WI38 (cell line): ENCODE results near the gene PBX1.

Experiments
- H3K4me3 ChIP-seq: 2 replicates; pipeline ENCODE4 v1.5.1; 2011; ENCODE audit warnings: low read depth, mild to moderate bottlenecking, control low read depth, low read length
- CTCF ChIP-seq: IDR thresholded peaks from 2 replicates; pipeline ENCODE4 v1.5.1; 2012; ENCODE audit warnings: low read depth, mild to moderate bottlenecking, control low read depth, low read length

The PBX1 gene

GRCh38 chr1:164575356-164575886 lies 16.4 kb downstream of the PBX1 start:
- H3K4me3 ChIP-seq: no peak overlapping the region
- TF ChIP-seq CTCF: no peak

- TF ChIP-seq CTCF: no peak
- H3K4me3 ChIP-seq: peak overlapping the region; percentile 48
Measured at GRCh38 chr1:164576291-164577271, 17.6 kb downstream of the PBX1 start.

DNA sequence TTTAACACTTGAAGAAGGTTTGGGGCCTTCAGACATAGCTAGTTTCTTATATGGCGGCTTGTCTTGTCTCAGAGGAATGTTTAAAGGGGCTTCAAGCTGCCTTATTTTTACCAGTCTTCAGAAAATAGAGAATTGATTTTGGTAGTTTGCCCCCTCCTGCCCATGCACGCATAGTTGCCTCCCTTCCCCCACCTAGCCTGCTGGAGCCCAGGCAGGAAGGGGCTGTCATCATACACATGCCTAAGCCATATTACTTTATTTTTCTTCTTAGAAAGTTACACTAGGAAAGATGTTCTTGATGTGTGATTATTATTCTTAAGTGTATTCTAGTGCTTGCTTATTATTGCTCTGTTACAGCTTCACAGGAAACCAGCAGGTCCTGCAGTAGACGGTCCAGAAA lies 18.3 kb downstream of the PBX1 start:
- no peak for TF ChIP-seq CTCF
- peak overlapping the region; percentile 48 for H3K4me3 ChIP-seq

GRCh38 chr1:164578479-164579200 lies 19.7 kb downstream of the PBX1 start:
- H3K4me3 ChIP-seq: no peak overlapping the region
- TF ChIP-seq CTCF: no peak

DNA sequence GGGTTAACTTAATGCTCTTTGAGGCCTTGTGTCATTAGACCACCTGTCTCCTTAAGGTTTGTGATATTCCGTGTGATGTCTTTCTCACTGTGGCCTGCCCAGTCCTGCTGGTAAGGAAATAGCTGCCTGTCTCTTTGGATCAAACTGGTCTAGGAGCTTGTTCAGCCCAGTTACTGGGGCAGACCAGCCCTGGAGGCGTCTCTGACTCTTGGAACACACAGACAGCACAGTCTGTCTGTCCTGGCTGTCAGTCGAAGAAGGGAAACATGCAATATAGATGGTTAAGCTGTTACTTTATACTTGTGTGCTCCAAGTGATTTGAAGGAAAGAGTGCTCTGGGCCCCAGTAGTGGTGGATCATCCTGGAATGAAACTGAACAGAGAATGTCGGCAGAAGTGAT lies 20.4 kb downstream of the PBX1 start:
- H3K4me3 ChIP-seq: no peak overlapping the region
- TF ChIP-seq CTCF: no peak

DNA sequence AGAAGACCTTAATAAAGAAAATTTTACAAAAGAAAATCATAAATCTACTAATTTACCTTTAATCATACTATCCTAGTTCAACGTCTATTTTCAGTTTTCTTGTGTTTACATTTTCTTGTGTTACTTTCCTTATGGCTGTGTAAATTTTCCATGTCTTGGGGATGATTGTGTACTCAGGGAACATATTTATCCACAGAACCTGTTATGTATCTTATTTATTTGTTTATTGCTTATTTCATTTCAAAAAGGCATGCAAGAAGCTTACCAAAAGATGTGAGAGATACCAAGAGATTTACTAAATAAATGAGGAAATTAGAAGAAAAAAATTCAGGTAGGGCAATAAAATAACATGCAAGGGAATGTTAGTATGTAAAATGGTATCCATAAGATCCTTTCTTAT lies 22.8 kb downstream of the PBX1 start:
- TF ChIP-seq CTCF: no peak
- H3K4me3 ChIP-seq: no peak overlapping the region
